BLaER1 (cell line): ENCODE results near the gene AREG.

Source experiments
- H3K27ac ChIP-seq: shearing (Covaris generic); formaldehyde crosslinking; 2 replicates; pipeline ENCODE4 v1.8.1; 2022
- H3K27me3 ChIP-seq: shearing (Covaris generic); formaldehyde crosslinking; 2 replicates; pipeline ENCODE4 v1.8.1; 2022
- H3K36me3 ChIP-seq: shearing (Covaris generic); formaldehyde crosslinking; 2 replicates; pipeline ENCODE4 v1.8.1; 2022
- H3K4me1 ChIP-seq: shearing (Covaris generic); formaldehyde crosslinking; 2 replicates; pipeline ENCODE4 v1.8.1; 2022
- H3K4me2 ChIP-seq: shearing (Covaris generic); formaldehyde crosslinking; 2 replicates; pipeline ENCODE4 v1.8.1; 2022
- H3K4me3 ChIP-seq: shearing (Covaris generic); formaldehyde crosslinking; 2 replicates; pipeline ENCODE4 v1.8.1; 2022
- H3K9ac ChIP-seq: shearing (Covaris generic); formaldehyde crosslinking; 2 replicates; pipeline ENCODE4 v1.8.1; 2022
- H3K9me3 ChIP-seq: shearing (Covaris generic); formaldehyde crosslinking; 2 replicates; pipeline ENCODE4 v1.8.1; 2022
- H4K20me1 ChIP-seq: shearing (Covaris generic); formaldehyde crosslinking; 2 replicates; pipeline ENCODE4 v1.8.1; 2022
- Cebpa-rat ChIP-seq: shearing (Covaris generic); IDR thresholded peaks from 2 replicates; pipeline ENCODE4 v1.8.1; 2022

AREG gene

GRCh38 chr4:74456849-74457395, 12.0 kb downstream of the AREG start:
- Histone ChIP-seq H4K20me1 (no peaks in the 10 kb centered on the region), H3K9ac (no peak overlapping the region), H3K4me1 (no peaks in the 10 kb centered on the region), H3K27ac (no peak overlapping the region), H3K27me3 (no peaks in the 10 kb centered on the region), H3K36me3 (no peaks in the 10 kb centered on the region), H3K4me3 (no peak overlapping the region), H3K4me2 (no peak overlapping the region), H3K9me3 (no peaks in the 10 kb centered on the region)
- no peak for TF ChIP-seq Cebpa-rat

- H3K4me3 ChIP-seq: no peak overlapping the region
- no peaks in the 10 kb centered on the region for H3K27me3 ChIP-seq
- no peak for TF ChIP-seq Cebpa-rat
- H3K9me3 ChIP-seq: no peaks in the 10 kb centered on the region
- no peaks in the 10 kb centered on the region for H3K36me3 ChIP-seq
- no peak overlapping the region for H3K9ac ChIP-seq
- H3K4me1 ChIP-seq: no peaks in the 10 kb centered on the region
- no peak overlapping the region for H3K27ac ChIP-seq
- H4K20me1 ChIP-seq: no peaks in the 10 kb centered on the region
- no peak overlapping the region for H3K4me2 ChIP-seq
Observed at GRCh38 chr4:74460833-74461232, 15.9 kb downstream of the AREG start.

- Histone ChIP-seq H3K27me3 (no peaks in the 10 kb centered on the region), H3K4me3 (no peak overlapping the region), H3K27ac (no peak overlapping the region), H3K4me2 (no peak overlapping the region), H3K9me3 (no peaks in the 10 kb centered on the region), H4K20me1 (no peaks in the 10 kb centered on the region), H3K4me1 (no peaks in the 10 kb centered on the region), H3K9ac (no peak overlapping the region), H3K36me3 (no peaks in the 10 kb centered on the region)
- no peak for TF ChIP-seq Cebpa-rat
Observed at GRCh38 chr4:74463123-74463522, 18.2 kb downstream of the AREG start.

GRCh38 chr4:74464291-74464690, 19.4 kb downstream of the AREG start:
- no peak for TF ChIP-seq Cebpa-rat
- Histone ChIP-seq H3K4me1 (no peaks in the 10 kb centered on the region), H3K9ac (no peak overlapping the region), H3K27me3 (no peaks in the 10 kb centered on the region), H4K20me1 (no peaks in the 10 kb centered on the region), H3K27ac (no peak overlapping the region), H3K9me3 (no peaks in the 10 kb centered on the region), H3K4me3 (no peak overlapping the region), H3K36me3 (no peaks in the 10 kb centered on the region), H3K4me2 (no peak overlapping the region)

GRCh38 chr4:74466242-74466641, 21.3 kb downstream of the AREG start:
- Histone ChIP-seq H3K27ac (no peak overlapping the region), H3K4me1 (no peaks in the 10 kb centered on the region), H3K36me3 (no peaks in the 10 kb centered on the region), H3K4me3 (no peak overlapping the region), H4K20me1 (no peaks in the 10 kb centered on the region), H3K4me2 (no peak overlapping the region), H3K9me3 (no peaks in the 10 kb centered on the region), H3K27me3 (no peaks in the 10 kb centered on the region), H3K9ac (no peak overlapping the region)
- no peak for TF ChIP-seq Cebpa-rat

- H3K9ac ChIP-seq: no peak overlapping the region
- no peak overlapping the region for H3K4me3 ChIP-seq
- TF ChIP-seq Cebpa-rat: no peak
- H3K4me2 ChIP-seq: no peak overlapping the region
- no peak overlapping the region for H3K27ac ChIP-seq
- H3K4me1 ChIP-seq: no peaks in the 10 kb centered on the region
- no peaks in the 10 kb centered on the region for H4K20me1 ChIP-seq
- H3K27me3 ChIP-seq: no peaks in the 10 kb centered on the region
- H3K36me3 ChIP-seq: no peaks in the 10 kb centered on the region
- H3K9me3 ChIP-seq: no peaks in the 10 kb centered on the region
Observed at GRCh38 chr4:74471264-74471663, 26.3 kb downstream of the AREG start.

- no peaks in the 10 kb centered on the region for H3K27me3 ChIP-seq
- H4K20me1 ChIP-seq: no peaks in the 10 kb centered on the region
- no peak for TF ChIP-seq Cebpa-rat
- H3K9ac ChIP-seq: no peak overlapping the region
- H3K36me3 ChIP-seq: no peaks in the 10 kb centered on the region
- no peaks in the 10 kb centered on the region for H3K9me3 ChIP-seq
- H3K4me1 ChIP-seq: no peaks in the 10 kb centered on the region
- H3K27ac ChIP-seq: no peak overlapping the region
- H3K4me2 ChIP-seq: no peak overlapping the region
- no peak overlapping the region for H3K4me3 ChIP-seq
Observed at GRCh38 chr4:74473155-74473811, 28.3 kb downstream of the AREG start.

- H3K27me3 ChIP-seq: no peaks in the 10 kb centered on the region
- no peaks in the 10 kb centered on the region for H4K20me1 ChIP-seq
- no peak for TF ChIP-seq Cebpa-rat
- no peaks in the 10 kb centered on the region for H3K9me3 ChIP-seq
- H3K27ac ChIP-seq: no peak overlapping the region
- no peaks in the 10 kb centered on the region for H3K36me3 ChIP-seq
- no peak overlapping the region for H3K9ac ChIP-seq
- no peaks in the 10 kb centered on the region for H3K4me1 ChIP-seq
- no peak overlapping the region for H3K4me3 ChIP-seq
- no peak overlapping the region for H3K4me2 ChIP-seq
Observed at GRCh38 chr4:74474345-74475090, 29.6 kb downstream of the AREG start.

GRCh38 chr4:74475091-74475800, 30.3 kb downstream of the AREG start:
- no peaks in the 10 kb centered on the region for H3K4me1 ChIP-seq
- no peak for TF ChIP-seq Cebpa-rat
- no peak overlapping the region for H3K4me3 ChIP-seq
- H3K4me2 ChIP-seq: no peak overlapping the region
- no peaks in the 10 kb centered on the region for H3K9me3 ChIP-seq
- H3K27ac ChIP-seq: no peak overlapping the region
- no peaks in the 10 kb centered on the region for H4K20me1 ChIP-seq
- no peaks in the 10 kb centered on the region for H3K27me3 ChIP-seq
- no peak overlapping the region for H3K9ac ChIP-seq
- H3K36me3 ChIP-seq: no peaks in the 10 kb centered on the region

GRCh38 chr4:74475946-74476345, 31.0 kb downstream of the AREG start:
- no peak for TF ChIP-seq Cebpa-rat
- H3K36me3 ChIP-seq: no peaks in the 10 kb centered on the region
- H3K4me2 ChIP-seq: no peak overlapping the region
- no peak overlapping the region for H3K9ac ChIP-seq
- H3K4me1 ChIP-seq: no peaks in the 10 kb centered on the region
- no peaks in the 10 kb centered on the region for H3K9me3 ChIP-seq
- H3K27me3 ChIP-seq: no peaks in the 10 kb centered on the region
- no peak overlapping the region for H3K27ac ChIP-seq
- H4K20me1 ChIP-seq: no peaks in the 10 kb centered on the region
- no peak overlapping the region for H3K4me3 ChIP-seq
